Measurements from ENCODE around the gene NAA25. TPM values are rescaled to one million over a fixed set of nuclear protein-coding genes. Genes with fewer than 3 reads are reported as not detected.
"Not testable (repeated sequence)": the region's sequence is repeated elsewhere in the genome, so short reads cannot be mapped to it uniquely, and the experiment has no call there.

Gene NAA25
- total and polyA plus RNA-seq, 7 donors = 10.9 to 46.5 (median 28.1) TPM

DNA sequence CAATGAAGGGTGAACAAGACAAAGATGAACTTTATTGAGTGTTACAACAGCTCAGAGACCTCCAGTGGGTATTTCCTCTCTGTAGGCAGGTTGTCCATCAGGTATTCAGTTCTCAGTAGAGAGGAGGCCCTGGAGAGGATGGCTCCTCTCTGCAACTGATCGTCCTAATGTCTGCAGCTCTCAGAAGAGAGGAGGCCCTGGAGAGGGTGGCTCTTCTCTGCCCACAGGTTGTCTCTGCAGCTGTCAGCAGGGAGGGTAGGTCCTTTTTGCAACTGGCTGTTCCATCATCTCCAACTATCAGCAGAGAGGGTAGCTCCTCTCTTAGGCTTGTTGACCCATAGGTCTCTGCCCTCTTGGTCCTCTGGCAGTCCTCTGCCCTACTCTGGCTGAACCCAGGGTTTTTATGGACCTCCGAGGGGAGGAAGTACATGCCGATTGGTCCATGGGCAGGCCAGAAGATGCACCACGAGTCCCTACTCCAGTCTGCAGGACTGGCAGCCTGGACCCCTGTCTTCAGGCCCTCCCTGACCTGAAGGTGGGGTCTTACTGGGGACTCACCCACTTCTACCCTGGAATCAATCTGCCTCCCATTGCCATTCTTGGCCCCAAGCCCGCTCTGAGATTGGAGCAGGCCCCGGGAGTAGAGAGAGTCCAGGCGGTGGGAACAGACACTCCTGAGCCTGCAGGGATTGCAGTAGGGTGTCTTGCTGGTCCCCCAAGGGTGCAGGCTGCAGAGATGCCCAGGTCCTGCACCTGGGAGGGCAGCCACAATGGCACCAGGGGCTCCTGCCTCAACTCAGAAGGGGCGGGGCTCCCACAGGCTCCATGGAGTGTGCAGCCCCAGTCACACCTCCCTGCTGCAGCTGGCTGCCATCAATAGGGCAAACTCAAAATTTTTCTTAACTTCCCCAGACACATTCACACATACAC, 97.9 kb downstream of the NAA25 start:
- no peaks in the 10 kb centered on the region for H3K27me3 ChIP-seq (ENCODE audit: insufficient read depth in 3 of 3, low read length in 2 of 3)
- H3K27ac ChIP-seq = no peak overlapping the region
- peaks cover 3% of the 10 kb centered on the region in 2 donors for H3K36me3 ChIP-seq (ENCODE audit: insufficient read depth in 1 of 2, low read depth in 1 of 2)
- no peak overlapping the region for H3K4me3 ChIP-seq
- WGBS, 3 donors = 91 to 92% (median 91%) methylated on average over 8 of the region's 8 CpGs
- DNase-seq (no peak), ATAC-seq (no peak)
- no peaks in the 10 kb centered on the region for H3K9me3 ChIP-seq
- TF ChIP-seq CTCF (IDR thresholded peaks at IDR 0.05) = no peak
- intact Hi-C loops (cut with DNase I) = loop anchor here (5.0 kb wide), 2 partner anchors 63 to 68 kb away; no protein-coding TSS in a partner anchor
- H3K4me1 ChIP-seq = peaks cover 35% of the 10 kb centered on the region

DNA sequence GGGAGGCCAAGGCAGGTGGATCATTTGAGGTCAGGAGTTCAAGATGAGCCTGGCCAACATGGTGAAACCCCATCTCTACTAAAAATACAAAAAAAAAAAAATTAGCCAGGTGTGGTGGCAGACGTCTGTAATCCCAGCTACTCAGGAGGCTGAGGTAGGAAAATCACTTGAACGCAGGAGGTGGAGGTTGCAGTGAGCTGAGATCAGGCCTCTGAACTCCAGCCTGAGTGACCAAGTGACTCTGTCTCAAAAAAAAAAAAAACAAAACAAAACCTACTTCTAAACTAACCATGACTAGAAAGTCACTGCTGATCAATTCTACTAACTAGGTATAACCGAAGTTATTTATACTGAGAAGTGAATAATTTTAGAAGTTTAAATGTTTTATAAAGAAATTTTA, 99.0 kb downstream of the NAA25 start:
- H3K27me3 ChIP-seq (ENCODE audit: insufficient read depth in 3 of 3, low read length in 2 of 3); H3K36me3 ChIP-seq (ENCODE audit: insufficient read depth in 1 of 2, low read depth in 1 of 2); H3K9me3 ChIP-seq; H3K4me3 ChIP-seq; intact Hi-C loops (cut with DNase I); DNase-seq; ATAC-seq; H3K27ac ChIP-seq: not testable (repeated sequence)
- 50 to 70% (median 54%) methylated on average over 3 of the region's 3 CpGs for WGBS, 3 donors
- peaks cover 35% of the 10 kb centered on the region for H3K4me1 ChIP-seq

- ATAC-seq (no peak), DNase-seq (no peak)
- intact Hi-C loops (cut with DNase I) = no loop called here
- peaks cover 29% of the 10 kb centered on the region for H3K4me1 ChIP-seq
- no peak for TF ChIP-seq CTCF (IDR thresholded peaks at IDR 0.05)
- H3K9me3 ChIP-seq = no peaks in the 10 kb centered on the region
- no peak overlapping the region for H3K4me3 ChIP-seq
- no peak overlapping the region for H3K27ac ChIP-seq
- 82 to 90% (median 83%) methylated on average over 3 of the region's 3 CpGs for WGBS, 3 donors
- peaks cover 0 to 5% of the 10 kb centered on the region in 2 donors for H3K36me3 ChIP-seq (ENCODE audit: insufficient read depth in 1 of 2, low read depth in 1 of 2)
- H3K27me3 ChIP-seq (ENCODE audit: insufficient read depth in 3 of 3, low read length in 2 of 3) = no peaks in the 10 kb centered on the region
Observed at GRCh38 chr12:112008918-112009317, 99.7 kb downstream of the NAA25 start.

DNA sequence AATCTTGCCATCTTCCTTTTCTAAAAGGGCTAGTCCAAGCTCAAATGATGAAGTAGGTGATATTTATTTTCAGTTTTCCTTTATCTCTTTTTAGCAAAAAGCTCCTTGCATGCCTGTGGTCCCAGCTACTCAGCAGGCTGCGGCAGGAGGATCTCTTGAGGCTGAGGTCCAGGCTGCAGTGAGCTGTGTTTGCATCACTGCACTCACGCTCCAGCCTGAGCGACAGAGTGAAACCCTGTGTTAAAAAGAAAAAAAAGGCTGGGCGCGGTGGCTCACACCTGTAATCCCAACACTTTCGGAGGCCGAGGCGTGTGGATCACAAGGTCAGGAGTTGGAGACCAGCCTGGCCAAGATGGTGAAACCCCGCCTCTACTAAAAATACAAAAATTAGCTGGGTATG, 100.6 kb downstream of the NAA25 start:
- 97% methylated on average over 9 of the region's 9 CpGs for WGBS, 3 donors
- ATAC-seq = no peak
- no peak for DNase-seq

More for the DNA sequence above, 100.6 kb downstream of the NAA25 start:
- intact Hi-C loops (cut with DNase I) = no loop called here
- H3K4me3 ChIP-seq = no peak overlapping the region
- H3K9me3 ChIP-seq = no peaks in the 10 kb centered on the region
- TF ChIP-seq CTCF (IDR thresholded peaks at IDR 0.05) = no peak
- peaks cover 29% of the 10 kb centered on the region for H3K4me1 ChIP-seq
- no peak overlapping the region for H3K27ac ChIP-seq
- H3K36me3 ChIP-seq (ENCODE audit: insufficient read depth in 1 of 2, low read depth in 1 of 2) = peaks cover 0 to 5% of the 10 kb centered on the region in 2 donors
- no peaks in the 10 kb centered on the region for H3K27me3 ChIP-seq (ENCODE audit: insufficient read depth in 3 of 3, low read length in 2 of 3)
